GM12801 (cell line): ENCODE results near the gene ELL2.

Experiments used
- TF ChIP-seq, protein P1 (sequence below): IDR thresholded peaks from one replicate; pipeline ENCODE4 v1.5.1; 2011; ENCODE audit warnings: control low read depth; ENCODE audit not compliant: insufficient read length; ENCODE audit errors: extremely low read depth

The ELL2 gene

DNA sequence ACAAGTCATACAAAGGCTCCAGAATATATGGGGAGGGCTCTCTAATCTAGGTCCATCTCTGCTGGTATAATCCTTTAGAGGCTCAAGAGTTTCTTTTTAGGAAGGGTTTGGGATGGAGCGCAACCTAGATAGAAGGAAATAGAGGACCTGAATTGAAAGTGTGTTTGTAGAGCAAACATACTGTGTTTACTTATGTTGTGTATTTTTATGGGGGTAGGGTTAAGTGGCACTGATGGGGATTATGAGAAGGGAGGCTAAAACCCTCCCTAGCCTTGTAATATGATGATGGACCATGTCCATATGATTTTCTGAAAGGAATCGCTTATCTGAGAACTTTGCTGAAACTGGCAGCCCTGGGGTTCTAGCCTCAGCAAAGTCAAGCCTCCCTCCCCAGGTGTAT lies 4.4 kb upstream of the ELL2 start:
- TF ChIP-seq, protein P1, sequence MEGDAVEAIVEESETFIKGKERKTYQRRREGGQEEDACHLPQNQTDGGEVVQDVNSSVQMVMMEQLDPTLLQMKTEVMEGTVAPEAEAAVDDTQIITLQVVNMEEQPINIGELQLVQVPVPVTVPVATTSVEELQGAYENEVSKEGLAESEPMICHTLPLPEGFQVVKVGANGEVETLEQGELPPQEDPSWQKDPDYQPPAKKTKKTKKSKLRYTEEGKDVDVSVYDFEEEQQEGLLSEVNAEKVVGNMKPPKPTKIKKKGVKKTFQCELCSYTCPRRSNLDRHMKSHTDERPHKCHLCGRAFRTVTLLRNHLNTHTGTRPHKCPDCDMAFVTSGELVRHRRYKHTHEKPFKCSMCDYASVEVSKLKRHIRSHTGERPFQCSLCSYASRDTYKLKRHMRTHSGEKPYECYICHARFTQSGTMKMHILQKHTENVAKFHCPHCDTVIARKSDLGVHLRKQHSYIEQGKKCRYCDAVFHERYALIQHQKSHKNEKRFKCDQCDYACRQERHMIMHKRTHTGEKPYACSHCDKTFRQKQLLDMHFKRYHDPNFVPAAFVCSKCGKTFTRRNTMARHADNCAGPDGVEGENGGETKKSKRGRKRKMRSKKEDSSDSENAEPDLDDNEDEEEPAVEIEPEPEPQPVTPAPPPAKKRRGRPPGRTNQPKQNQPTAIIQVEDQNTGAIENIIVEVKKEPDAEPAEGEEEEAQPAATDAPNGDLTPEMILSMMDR = no peak

DNA sequence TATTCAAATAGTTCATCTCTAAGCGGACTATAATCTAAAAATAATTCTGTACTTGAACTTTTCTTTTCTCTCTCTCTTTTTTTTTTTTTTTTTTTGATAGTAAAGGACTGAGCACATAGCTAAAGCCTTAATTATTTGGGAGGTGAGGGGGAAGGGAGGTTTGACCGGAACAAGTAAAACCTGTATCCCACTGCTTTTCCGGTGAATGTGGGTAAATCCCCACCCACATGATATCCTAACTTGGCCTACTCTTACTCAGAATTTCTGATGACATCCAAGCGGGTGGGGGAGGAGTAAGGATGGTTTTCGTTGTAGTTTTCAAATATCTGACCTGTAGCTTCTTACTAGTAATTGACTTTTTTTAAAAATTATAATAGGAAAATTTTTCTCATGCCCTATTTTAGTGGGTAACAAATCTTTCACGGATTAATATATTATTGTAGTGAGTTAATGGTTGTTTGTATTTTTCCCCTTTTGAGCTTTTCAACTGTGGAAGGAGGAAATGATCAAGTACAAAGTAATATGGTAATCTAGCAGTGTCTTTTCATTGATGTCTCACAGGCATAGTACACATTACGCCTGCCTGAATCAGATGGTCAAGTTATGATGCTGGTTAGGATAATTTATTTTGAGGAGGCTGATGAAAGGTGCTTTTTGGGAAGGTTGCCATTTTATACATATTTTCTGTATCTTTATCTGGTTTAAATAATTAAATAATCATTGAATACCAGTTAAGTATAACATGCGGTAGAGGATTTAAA lies 2.2 kb upstream of the ELL2 start:
- TF ChIP-seq, protein P1 = no peak

DNA sequence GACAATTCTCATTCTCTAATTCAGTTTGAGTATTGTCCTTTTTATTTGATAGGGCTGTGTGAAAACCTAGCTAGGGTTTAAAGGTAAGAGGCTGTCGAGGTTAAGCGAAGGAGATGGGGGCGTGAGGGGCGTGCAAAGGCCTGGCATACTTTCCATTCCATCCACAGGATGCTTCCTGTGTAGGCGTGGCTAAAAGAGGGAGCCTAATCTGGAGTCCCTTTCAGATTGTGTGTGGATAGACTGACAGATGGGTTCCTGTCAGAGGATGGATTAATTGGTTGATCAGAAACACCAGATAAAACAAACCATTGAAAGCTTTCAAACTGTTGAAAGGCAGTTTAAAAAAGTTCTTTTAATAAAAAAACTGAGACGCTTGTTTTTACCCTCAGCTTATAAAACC lies 1.1 kb upstream of the ELL2 start:
- TF ChIP-seq, protein P1 = no peak

DNA sequence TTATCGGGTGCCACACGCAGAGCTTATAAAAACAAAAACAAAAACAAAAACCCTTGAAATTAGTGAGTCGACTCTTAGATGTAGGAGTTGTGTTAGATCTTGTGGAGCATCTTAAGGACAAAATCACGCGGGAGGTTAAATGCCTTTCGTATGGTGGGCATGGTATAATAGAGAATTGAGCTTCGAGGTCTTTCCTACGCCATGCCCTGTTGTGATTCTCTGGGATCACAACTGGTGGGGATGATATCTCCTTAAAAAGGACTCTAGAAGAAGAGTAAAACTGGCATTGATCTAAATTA lies 773 bp upstream of the ELL2 start:
- TF ChIP-seq, protein P1 = no peak

DNA sequence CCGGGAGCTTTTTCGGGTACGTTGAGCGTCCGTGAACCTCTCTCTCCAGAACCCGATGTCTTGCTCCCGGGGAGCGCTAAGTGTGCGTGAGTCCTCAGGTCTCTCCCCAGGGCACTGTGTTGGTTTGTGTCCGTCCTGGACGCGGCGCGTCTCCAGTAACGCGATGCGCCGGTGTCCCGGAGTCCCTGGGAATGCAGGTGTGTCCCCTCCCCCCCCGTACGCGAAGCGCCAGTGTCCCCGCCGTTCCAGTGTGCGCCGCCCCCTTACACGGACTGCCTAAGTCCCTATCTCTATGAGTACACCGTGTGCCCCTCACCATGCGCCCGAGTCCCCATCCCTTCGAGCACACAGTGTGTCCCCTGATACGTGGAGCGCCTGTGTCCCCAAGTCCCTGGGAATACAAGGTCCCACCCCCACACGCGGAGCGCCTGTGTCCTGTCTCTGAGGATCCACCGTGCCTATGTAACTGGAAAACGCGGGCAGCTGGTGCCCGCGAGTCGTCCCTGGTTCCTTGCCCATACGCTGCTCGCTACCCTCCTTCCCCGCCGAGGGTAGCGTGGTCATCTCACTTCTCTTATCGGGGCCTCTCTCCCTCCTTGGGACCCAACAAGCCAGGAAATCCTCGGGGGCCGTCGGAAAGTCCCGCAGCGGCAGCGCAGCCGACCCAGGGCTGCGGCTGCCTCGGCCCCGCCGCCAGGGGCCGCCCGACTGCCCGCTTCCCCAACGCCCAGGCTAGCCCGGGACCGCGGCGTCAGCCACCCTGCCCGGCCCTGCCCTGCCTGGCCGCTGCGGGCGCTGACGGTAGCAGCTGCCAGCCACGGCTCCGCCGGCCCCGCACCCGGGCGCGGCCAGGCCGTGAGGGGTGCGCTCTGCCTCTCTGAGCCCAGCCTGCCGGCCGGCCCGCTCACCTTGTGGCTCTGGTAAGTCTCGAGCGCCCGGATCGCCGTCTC lies 709 bp downstream of the ELL2 start:
- TF ChIP-seq, protein P1 = no peak

DNA sequence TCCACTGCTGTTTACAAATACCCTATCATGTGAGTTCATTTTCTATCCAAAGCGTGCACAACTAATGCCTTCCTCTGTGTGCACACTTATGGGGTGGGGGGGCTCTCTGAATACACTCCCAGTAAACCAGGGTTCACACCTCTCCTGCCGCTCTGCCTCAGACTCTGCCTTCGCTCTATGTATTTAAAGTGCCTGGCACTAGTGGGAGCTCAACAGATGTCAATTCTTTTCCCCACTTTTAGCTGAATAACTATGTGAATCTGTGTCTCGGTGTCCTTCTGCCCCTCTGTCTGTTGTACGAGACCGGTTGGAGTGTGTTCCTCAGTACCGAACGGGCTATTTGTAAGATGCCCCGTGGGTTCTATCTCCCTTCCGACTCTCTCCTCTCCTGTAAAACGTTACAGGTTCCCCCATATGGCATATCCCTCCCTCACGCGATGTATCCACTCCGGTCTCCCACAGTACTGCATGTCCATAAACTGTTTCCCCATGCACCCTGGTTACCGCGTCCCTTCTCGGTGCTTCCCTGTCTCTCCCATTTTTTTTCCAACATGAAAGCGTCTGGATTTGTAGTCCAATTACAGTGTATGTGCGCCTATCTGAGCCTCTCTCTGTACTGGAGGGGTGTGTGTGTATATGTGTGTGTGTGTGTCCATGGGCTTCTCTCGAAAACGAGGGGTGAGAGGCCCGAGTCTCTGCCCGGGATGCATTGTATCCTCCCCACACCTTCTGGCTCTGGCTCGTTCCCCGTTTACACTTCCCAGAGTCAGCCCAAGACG lies 1.6 kb downstream of the ELL2 start:
- TF ChIP-seq, protein P1 = no peak
